ENCODE results near the gene DLGAP1. TPM values are rescaled to one million over a fixed set of nuclear protein-coding genes. Genes with fewer than 3 reads are reported as not detected.

The DLGAP1 gene
- total and polyA plus RNA-seq, 2 of the 4 experiments (the other 2 are of a cell fraction), result under 0.01 to 0.09 TPM

DNA sequence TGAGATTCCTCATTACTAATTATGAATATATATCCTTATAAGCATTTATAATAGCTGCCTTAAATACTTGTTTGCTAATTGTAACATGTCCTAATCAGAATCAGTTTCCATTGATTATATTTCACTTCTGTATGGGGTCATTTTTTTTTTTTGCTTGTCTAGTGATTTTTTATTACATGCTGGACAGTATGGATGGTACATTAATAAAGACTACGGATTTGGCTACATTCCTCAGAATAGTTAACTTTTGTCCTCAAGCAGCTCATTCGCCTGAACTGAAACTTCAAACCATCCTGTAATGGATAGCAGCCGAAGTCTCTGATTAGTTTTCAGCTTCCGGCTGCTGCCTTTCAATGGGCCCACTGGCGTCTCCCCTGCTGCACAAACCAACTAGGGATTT lies 993.4 kb downstream of the DLGAP1 start:
- peaks cover 7% of the 10 kb centered on the region for H3K9me1 ChIP-seq (ENCODE audit: insufficient read depth, low read length)
- H2AFZ ChIP-seq (replicated peaks; ENCODE audit: low read length, poor library complexity), result no peak overlapping the region
- DNase-seq, result no peak
- H3K9me3 ChIP-seq (ENCODE audit: control insufficient read depth, insufficient read depth, low read length), result no peaks in the 10 kb centered on the region; the same call in 1 of the 2 replicates
- no peak overlapping the region for H2BK120ac ChIP-seq (ENCODE audit: low read depth, low read length)
- H3K27me3 ChIP-seq (ENCODE audit: control insufficient read depth, insufficient read depth, low read length), result no peaks in the 10 kb centered on the region
- H3K4me2 ChIP-seq (ENCODE audit: low read depth, low read length), result no peak overlapping the region
- H4K20me1 ChIP-seq (ENCODE audit: insufficient read depth, low read length), result peaks cover 23% of the 10 kb centered on the region; the same call in 1 of the 2 replicates
- H3K79me1 ChIP-seq (ENCODE audit: low read depth in 1 of 2, low read length in 2 of 2), result peaks cover 12 to 38% of the 10 kb centered on the region in 2 experiments
- intact Hi-C loops (cut with micrococcal nuclease) (no loop called here), dilution Hi-C loops (cut with HindIII; ENCODE audit: low sequenced_read_pairs, unreplicated experiment) (no loop called here), in situ Hi-C loops (cut with MboI; ENCODE audit: low sequenced_read_pairs) (no loop called here)
- H2AK5ac ChIP-seq (ENCODE audit: low read depth, low read length), result no peak overlapping the region
- no peak for ATAC-seq (ENCODE audit: low read depth)
- no peak overlapping the region for H3K56ac ChIP-seq (ENCODE audit: extremely low read depth, insufficient read depth, low read length)
- H2BK15ac ChIP-seq (ENCODE audit: low read depth, low read length), result no peak overlapping the region
- no peak overlapping the region for H3K4me3 ChIP-seq (ENCODE audit: insufficient read depth, low read depth, low read length)
- H4K5ac ChIP-seq (ENCODE audit: low read depth, low read length), result no peak overlapping the region
- H4K91ac ChIP-seq (ENCODE audit: insufficient read depth, low read depth, low read length), result no peak overlapping the region
- H2AK9ac ChIP-seq (replicated peaks; ENCODE audit: low read depth, low read length, poor library complexity), result no peak overlapping the region
- no TSS peak for BruUV-seq (replicated peaks)
- no peak overlapping the region for H3K23ac ChIP-seq (ENCODE audit: low read depth, low read length)
- no peak overlapping the region for H3K27ac ChIP-seq (ENCODE audit: insufficient read depth, low read length)
- no peak overlapping the region for H2BK5ac ChIP-seq (ENCODE audit: low read depth, low read length, poor library complexity, severe bottlenecking)
- ChIA-PET CTCF (no interaction called here), POLR2A (ENCODE audit: unreplicated experiment) (interaction anchor here (0.7 to 0.9 kb wide), 2 partner anchors 9 to 141 kb away, joined by 3 to 5 read pairs; no protein-coding TSS in a partner anchor)
- no peak overlapping the region for H3K9ac ChIP-seq (ENCODE audit: low read depth, low read length)
- no peak overlapping the region for H3K18ac ChIP-seq (ENCODE audit: low read depth, low read length)
- H2BK20ac ChIP-seq (ENCODE audit: low read depth, low read length), result no peak overlapping the region
- TF ChIP-seq SMC3 (IDR thresholded peaks at IDR 0.05; ENCODE audit: low read depth, low read length) (no peak), RAD21 (IDR thresholded peaks at IDR 0.05; ENCODE audit: low read length) (no peak), CEBPB (IDR thresholded peaks at IDR 0.05; ENCODE audit: low read depth, low read length) (no peak), RCOR1 (IDR thresholded peaks at IDR 0.05; ENCODE audit: insufficient replicate concordance, low read length) (no peak), RFX5 (IDR thresholded peaks at IDR 0.05; ENCODE audit: low read depth, low read length) (no peak), ELK1 (IDR thresholded peaks at IDR 0.05; ENCODE audit: borderline replicate concordance, low read depth, low read length) (no peak), FOS (IDR thresholded peaks at IDR 0.05; ENCODE audit: low read depth, low read length) (no peak)
- TF ChIP-seq, protein P1, sequence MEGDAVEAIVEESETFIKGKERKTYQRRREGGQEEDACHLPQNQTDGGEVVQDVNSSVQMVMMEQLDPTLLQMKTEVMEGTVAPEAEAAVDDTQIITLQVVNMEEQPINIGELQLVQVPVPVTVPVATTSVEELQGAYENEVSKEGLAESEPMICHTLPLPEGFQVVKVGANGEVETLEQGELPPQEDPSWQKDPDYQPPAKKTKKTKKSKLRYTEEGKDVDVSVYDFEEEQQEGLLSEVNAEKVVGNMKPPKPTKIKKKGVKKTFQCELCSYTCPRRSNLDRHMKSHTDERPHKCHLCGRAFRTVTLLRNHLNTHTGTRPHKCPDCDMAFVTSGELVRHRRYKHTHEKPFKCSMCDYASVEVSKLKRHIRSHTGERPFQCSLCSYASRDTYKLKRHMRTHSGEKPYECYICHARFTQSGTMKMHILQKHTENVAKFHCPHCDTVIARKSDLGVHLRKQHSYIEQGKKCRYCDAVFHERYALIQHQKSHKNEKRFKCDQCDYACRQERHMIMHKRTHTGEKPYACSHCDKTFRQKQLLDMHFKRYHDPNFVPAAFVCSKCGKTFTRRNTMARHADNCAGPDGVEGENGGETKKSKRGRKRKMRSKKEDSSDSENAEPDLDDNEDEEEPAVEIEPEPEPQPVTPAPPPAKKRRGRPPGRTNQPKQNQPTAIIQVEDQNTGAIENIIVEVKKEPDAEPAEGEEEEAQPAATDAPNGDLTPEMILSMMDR (conservative IDR thresholded peaks at IDR 0.05; ENCODE audit: low read depth, low read length), result no peak
- no peak overlapping the region for H3K14ac ChIP-seq (replicated peaks; ENCODE audit: low read depth, low read length)
- 100% methylated on average over 3 of the region's 5 CpGs; no CpG with 5 or more reads in 1 of the 2 experiments for WGBS, 2 experiments (ENCODE audit: extremely low coverage in 2 of 2, insufficient read length in 1 of 2)
- peaks cover 14% of the 10 kb centered on the region for H3K4me1 ChIP-seq (ENCODE audit: control insufficient read depth, insufficient read depth, low read length)
- no peak overlapping the region for H4K8ac ChIP-seq (ENCODE audit: low read depth in 2 of 2, low read length in 2 of 2)
- peaks cover 22% of the 10 kb centered on the region for H3K36me3 ChIP-seq (ENCODE audit: control insufficient read depth, insufficient read depth, low read length)
- H3K4ac ChIP-seq (ENCODE audit: low read depth, low read length), result no peak overlapping the region
